Testis (tissue), 3 donors: Measurements from ENCODE around the gene CACNA2D4. TPM values are rescaled to one million over a fixed set of nuclear protein-coding genes. Genes with fewer than 3 reads are reported as not detected.

Experiments used
- DNase-seq: peaks from one replicate; pipeline ENCODE4 v3.0.0-alpha.2; 2019
- H3K27ac ChIP-seq, 2 donors: fragments of 200-600 bp; sonication (generic); one replicate each; pipeline ENCODE4 v1.5.1; 2019
- H3K27me3 ChIP-seq: fragments of 200-600 bp; sonication (generic); one replicate; pipeline ENCODE4 v1.5.1; 2019
- H3K36me3 ChIP-seq: fragments of 200-600 bp; sonication (generic); one replicate; pipeline ENCODE4 v1.5.1; 2017; ENCODE audit warnings: low read depth; ENCODE audit errors: missing control alignments
- H3K4me1 ChIP-seq: fragments of 200-600 bp; sonication (generic); one replicate; pipeline ENCODE4 v1.5.1; 2019
- H3K4me3 ChIP-seq, 2 donors: fragments of 200-600 bp; sonication (generic); one replicate each; pipeline ENCODE4 v1.5.1; 2017 to 2019
- H3K9me3 ChIP-seq: fragments of 200-600 bp; sonication (generic); one replicate; pipeline ENCODE4 v1.5.1; 2017
- CTCF ChIP-seq, 3 experiments: fragments of 450-650 bp in 2 of 3; fragments of 200-600 bp in 1 of 3; sonication (generic) in 1 of 3; IDR thresholded peaks; one replicate each; pipeline ENCODE4 v1.5.1; 2016 to 2019; ENCODE audit warnings: antibody characterized with exemption in 3 of 3, mild to moderate bottlenecking in 2 of 3, moderate library complexity in 1 of 3
- POLR2A ChIP-seq: fragments of 450-650 bp; IDR thresholded peaks from one replicate; pipeline ENCODE4 v1.6.1; 2017; ENCODE audit warnings: antibody characterized with exemption, mild to moderate bottlenecking, moderate library complexity
- WGBS, 2 donors: methylation state at CpG; one replicate each; pipeline ENCODE4 v1.1.5; 2018; 5-methylcytosine and 5-hydroxymethylcytosine counted together
- intact Hi-C: fragments of 100-400 bp; cut with DNase I; formaldehyde crosslinking; loops from one replicate; pipeline ENCODE4 v1.15.1; 2023; ENCODE audit warnings: low total_unique reads
- polyA plus RNA-seq: library from polyadenylated mRNA; stranded (reverse); fragments of 350-450 nt; fragmentation: Illumina TruSeq; extraction: RNeasy Lipid Tissue Mini Kit (QIAGEN cat#74804); gene quantifications from one replicate; pipeline ENCODE4 v1.2.3, GENCODE V29; 2014; ENCODE audit warnings: low read depth, low replicate concordance; ENCODE audit not compliant: insufficient read depth
- total RNA-seq, 2 donors: library from RNA; depleted of rRNA; stranded (reverse); fragments of >200 nt; gene quantifications; one replicate each; pipeline ENCODE4 v1.2.3, GENCODE V29; 2016

Gene CACNA2D4
- total and polyA plus RNA-seq, 3 donors from 2014 or later: 10.8 to 18.3 (median 15.8) TPM

GRCh38 chr12:1801303-1801975 lies 117.0 kb downstream of the CACNA2D4 start:
- DNase-seq: no peak
- 68 to 78% methylated on average over 9 to 16 of the region's 16 CpGs for WGBS, 2 donors

GRCh38 chr12:1800401-1801302 lies 117.8 kb downstream of the CACNA2D4 start:
- Histone ChIP-seq H3K27ac (no peak overlapping the region), H3K4me1 (peaks cover 2% of the 10 kb centered on the region), H3K4me3 (no peak overlapping the region), H3K27me3 (no peaks in the 10 kb centered on the region), H3K9me3 (no peaks in the 10 kb centered on the region), H3K36me3 (no peaks in the 10 kb centered on the region)
- WGBS, 2 donors: 69 to 73% methylated on average over 10 to 14 of the region's 14 CpGs
- intact Hi-C loops: loop anchor here (10.0 kb wide), 1 partner anchor 234 kb away; no protein-coding TSS in a partner anchor
- no peak for TF ChIP-seq POLR2A
- TF ChIP-seq CTCF (IDR thresholded peaks at IDR 0.05): peak in 1 of 3 experiments; percentile 36
- DNase-seq: no peak

More at GRCh38 chr12:1801303-1801975, 117.0 kb downstream of the CACNA2D4 start:
- no peaks in the 10 kb centered on the region for H3K9me3 ChIP-seq
- H3K4me1 ChIP-seq: no peaks in the 10 kb centered on the region
- no peaks in the 10 kb centered on the region for H3K27me3 ChIP-seq
- TF ChIP-seq POLR2A: no peak
- no peak for TF ChIP-seq CTCF (IDR thresholded peaks at IDR 0.05)
- no peak overlapping the region for H3K27ac ChIP-seq
- H3K36me3 ChIP-seq: no peaks in the 10 kb centered on the region
- intact Hi-C loops: loop anchor here (10.0 kb wide), 1 partner anchor 233 kb away; no protein-coding TSS in a partner anchor
- H3K4me3 ChIP-seq: no peak overlapping the region

GRCh38 chr12:1799882-1800400 lies 118.5 kb downstream of the CACNA2D4 start:
- TF ChIP-seq CTCF (IDR thresholded peaks at IDR 0.05): no peak
- TF ChIP-seq POLR2A: no peak
- no peaks in the 10 kb centered on the region for H3K9me3 ChIP-seq
- H3K4me1 ChIP-seq: peaks cover 5% of the 10 kb centered on the region
- 81 to 91% methylated on average over 6 to 12 of the region's 12 CpGs for WGBS, 2 donors
- intact Hi-C loops: loop anchor here (5.0 to 10.0 kb wide), 2 partner anchors 137 to 235 kb away; no protein-coding TSS in a partner anchor
- no peak for DNase-seq
- H3K36me3 ChIP-seq: no peaks in the 10 kb centered on the region
- H3K27ac ChIP-seq: no peak overlapping the region
- H3K27me3 ChIP-seq: no peaks in the 10 kb centered on the region
- H3K4me3 ChIP-seq: no peak overlapping the region

- intact Hi-C loops: loop anchor here (5.0 kb wide), 1 partner anchor 138 kb away; no protein-coding TSS in a partner anchor
- 88 to 90% methylated on average over 6 to 21 of the region's 21 CpGs for WGBS, 2 donors
- TF ChIP-seq POLR2A (no peak), CTCF (IDR thresholded peaks at IDR 0.05) (no peak)
Measured at GRCh38 chr12:1799051-1799881, 119.2 kb downstream of the CACNA2D4 start.

More at GRCh38 chr12:1799051-1799881, 119.2 kb downstream of the CACNA2D4 start:
- Histone ChIP-seq H3K4me1 (peaks cover 5% of the 10 kb centered on the region), H3K9me3 (no peaks in the 10 kb centered on the region), H3K27me3 (no peaks in the 10 kb centered on the region), H3K27ac (no peak overlapping the region), H3K36me3 (no peaks in the 10 kb centered on the region), H3K4me3 (no peak overlapping the region)
- no peak for DNase-seq
